Peyer's patch (tissue), 4 donors: ENCODE results near the gene RNF150.

ENCODE experiments used
- POLR2A ChIP-seq, 2 donors: fragments of 450-650 bp; IDR thresholded peaks; one replicate each; pipeline ENCODE4 v1.5.1; 2017; ENCODE audit warnings: antibody characterized with exemption in 2 of 2, mild to moderate bottlenecking in 2 of 2, moderate library complexity in 2 of 2
- TF ChIP-seq, protein P1 (sequence below), 6 experiments: fragments of 450-650 bp in 4 of 6; fragments of 200-600 bp in 2 of 6; sonication (generic) in 1 of 6; IDR thresholded peaks; one replicate each; pipeline ENCODE4 v1.5.1; 2017 to 2019; ENCODE audit warnings: antibody characterized with exemption in 6 of 6, mild to moderate bottlenecking in 3 of 6, moderate library complexity in 1 of 6

DNA sequence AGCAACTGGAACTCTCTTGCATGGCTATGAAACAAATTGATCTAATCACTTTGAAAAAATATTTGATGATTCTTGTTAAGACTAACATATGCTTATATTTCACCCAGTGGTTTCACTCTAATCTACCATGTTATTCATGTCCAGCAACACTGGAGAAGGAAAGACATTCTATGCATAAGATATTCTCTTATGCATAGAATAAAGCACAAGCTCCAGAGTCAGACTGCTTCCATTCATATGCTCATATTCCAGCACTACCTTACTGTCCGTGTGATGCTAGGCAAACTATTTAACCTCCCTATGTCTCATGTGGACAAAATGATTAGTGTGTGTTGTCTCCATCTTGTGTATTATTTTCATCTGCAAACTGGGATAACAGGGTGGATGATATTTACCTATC is 124.1 kb downstream of the RNF150 start:
- TF ChIP-seq, protein P1, sequence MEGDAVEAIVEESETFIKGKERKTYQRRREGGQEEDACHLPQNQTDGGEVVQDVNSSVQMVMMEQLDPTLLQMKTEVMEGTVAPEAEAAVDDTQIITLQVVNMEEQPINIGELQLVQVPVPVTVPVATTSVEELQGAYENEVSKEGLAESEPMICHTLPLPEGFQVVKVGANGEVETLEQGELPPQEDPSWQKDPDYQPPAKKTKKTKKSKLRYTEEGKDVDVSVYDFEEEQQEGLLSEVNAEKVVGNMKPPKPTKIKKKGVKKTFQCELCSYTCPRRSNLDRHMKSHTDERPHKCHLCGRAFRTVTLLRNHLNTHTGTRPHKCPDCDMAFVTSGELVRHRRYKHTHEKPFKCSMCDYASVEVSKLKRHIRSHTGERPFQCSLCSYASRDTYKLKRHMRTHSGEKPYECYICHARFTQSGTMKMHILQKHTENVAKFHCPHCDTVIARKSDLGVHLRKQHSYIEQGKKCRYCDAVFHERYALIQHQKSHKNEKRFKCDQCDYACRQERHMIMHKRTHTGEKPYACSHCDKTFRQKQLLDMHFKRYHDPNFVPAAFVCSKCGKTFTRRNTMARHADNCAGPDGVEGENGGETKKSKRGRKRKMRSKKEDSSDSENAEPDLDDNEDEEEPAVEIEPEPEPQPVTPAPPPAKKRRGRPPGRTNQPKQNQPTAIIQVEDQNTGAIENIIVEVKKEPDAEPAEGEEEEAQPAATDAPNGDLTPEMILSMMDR (IDR thresholded peaks at IDR 0.05), result no peak
- TF ChIP-seq POLR2A (IDR thresholded peaks at IDR 0.05), result no peak
